ENCODE results near the gene TBK1.

GRCh38 chr12:64493513-64493912, 41.6 kb downstream of the TBK1 start:
- TF ChIP-seq, protein P1, sequence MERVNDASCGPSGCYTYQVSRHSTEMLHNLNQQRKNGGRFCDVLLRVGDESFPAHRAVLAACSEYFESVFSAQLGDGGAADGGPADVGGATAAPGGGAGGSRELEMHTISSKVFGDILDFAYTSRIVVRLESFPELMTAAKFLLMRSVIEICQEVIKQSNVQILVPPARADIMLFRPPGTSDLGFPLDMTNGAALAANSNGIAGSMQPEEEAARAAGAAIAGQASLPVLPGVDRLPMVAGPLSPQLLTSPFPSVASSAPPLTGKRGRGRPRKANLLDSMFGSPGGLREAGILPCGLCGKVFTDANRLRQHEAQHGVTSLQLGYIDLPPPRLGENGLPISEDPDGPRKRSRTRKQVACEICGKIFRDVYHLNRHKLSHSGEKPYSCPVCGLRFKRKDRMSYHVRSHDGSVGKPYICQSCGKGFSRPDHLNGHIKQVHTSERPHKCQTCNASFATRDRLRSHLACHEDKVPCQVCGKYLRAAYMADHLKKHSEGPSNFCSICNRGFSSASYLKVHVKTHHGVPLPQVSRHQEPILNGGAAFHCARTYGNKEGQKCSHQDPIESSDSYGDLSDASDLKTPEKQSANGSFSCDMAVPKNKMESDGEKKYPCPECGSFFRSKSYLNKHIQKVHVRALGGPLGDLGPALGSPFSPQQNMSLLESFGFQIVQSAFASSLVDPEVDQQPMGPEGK (CRISPR knock-in tag; IDR thresholded peaks at IDR 0.05; ENCODE audit: borderline replicate concordance), result no peak
- TF ChIP-seq ZNF565 (CRISPR knock-in tag; conservative IDR thresholded peaks at IDR 0.05; ENCODE audit: low read depth) (no peak), ZFP3 (CRISPR knock-in tag; IDR thresholded peaks at IDR 0.05) (no peak), PPARA (CRISPR knock-in tag; IDR thresholded peaks at IDR 0.05; ENCODE audit: borderline replicate concordance) (no peak), CREB5 (CRISPR knock-in tag; IDR thresholded peaks at IDR 0.05; ENCODE audit: low read depth) (no peak), ZC3H10 (CRISPR knock-in tag; IDR thresholded peaks at IDR 0.05) (no peak), ARNTL (CRISPR knock-in tag; IDR thresholded peaks at IDR 0.05; ENCODE audit: borderline replicate concordance, low read depth) (no peak), ZFP30 (CRISPR knock-in tag; IDR thresholded peaks at IDR 0.05) (no peak)
